Activated CD4-positive, alpha-beta T cell treated with anti-CD3 and anti-CD28 coated beads for 36 hours (primary cell): ENCODE results near the gene RGR. TPM values are rescaled to one million over a fixed set of nuclear protein-coding genes. Genes with fewer than 3 reads are reported as not detected.

Experiments used
- ATAC-seq: fragments of 200-7000 bp; cut with Tn5 transposase; one replicate; pipeline ENCODE4 v1.10.0; 2021; ENCODE audit warnings: mild to moderate bottlenecking, moderate library complexity
- CTCF ChIA-PET: fragments of 350-600 bp; sonication (Branson Sonifier 250); formaldehyde crosslinking; loops from one replicate; lab custom pipeline; 2021; ENCODE audit warnings: antibody characterized with exemption; lab: Charles Lee
- POLR2A ChIA-PET: fragments of 350-600 bp; sonication (Branson Sonifier 250); formaldehyde crosslinking; loops from one replicate; lab custom pipeline; 2021; ENCODE audit warnings: antibody characterized with exemption, inconsistent platforms; lab: Charles Lee
- DNase-seq: peaks from one replicate; pipeline ENCODE4 v3.0.0-alpha.2; 2020
- H3K27ac Mint-ChIP-seq: one replicate; pipeline ENCODE4 v1.8.0; 2021; ENCODE audit warnings: mixed read lengths
- H3K27me3 Mint-ChIP-seq: one replicate; pipeline ENCODE4 v1.8.0; 2021; ENCODE audit warnings: mixed read lengths
- H3K36me3 Mint-ChIP-seq: one replicate; pipeline ENCODE4 v1.8.0; 2021; ENCODE audit warnings: low read depth, mixed read lengths
- H3K4me1 Mint-ChIP-seq: one replicate; pipeline ENCODE4 v1.8.0; 2021; ENCODE audit warnings: mixed read lengths
- H3K4me3 Mint-ChIP-seq: one replicate; pipeline ENCODE4 v1.8.0; 2021; ENCODE audit warnings: mild to moderate bottlenecking, moderate library complexity, mixed read lengths
- H3K9me3 Mint-ChIP-seq: one replicate; pipeline ENCODE4 v1.8.0; 2021; ENCODE audit warnings: low read depth, mixed read lengths
- intact Hi-C, 2 experiments: fragments of 100-400 bp; cut with DNase I in 1 of 2; cut with micrococcal nuclease in 1 of 2; formaldehyde crosslinking; loops; one replicate each; pipeline versions ENCODE4 v1.14.2 to v1.15.1; 2022 to 2024; cut with DNase I, micrococcal nuclease
- total RNA-seq, 2 experiments: library from RNA; stranded (reverse); gene quantifications; one replicate each; pipeline ENCODE4 v1.2.3, GENCODE V29; 2021

Gene RGR
- total RNA-seq, 2 experiments from 2014 or later = not detected

DNA sequence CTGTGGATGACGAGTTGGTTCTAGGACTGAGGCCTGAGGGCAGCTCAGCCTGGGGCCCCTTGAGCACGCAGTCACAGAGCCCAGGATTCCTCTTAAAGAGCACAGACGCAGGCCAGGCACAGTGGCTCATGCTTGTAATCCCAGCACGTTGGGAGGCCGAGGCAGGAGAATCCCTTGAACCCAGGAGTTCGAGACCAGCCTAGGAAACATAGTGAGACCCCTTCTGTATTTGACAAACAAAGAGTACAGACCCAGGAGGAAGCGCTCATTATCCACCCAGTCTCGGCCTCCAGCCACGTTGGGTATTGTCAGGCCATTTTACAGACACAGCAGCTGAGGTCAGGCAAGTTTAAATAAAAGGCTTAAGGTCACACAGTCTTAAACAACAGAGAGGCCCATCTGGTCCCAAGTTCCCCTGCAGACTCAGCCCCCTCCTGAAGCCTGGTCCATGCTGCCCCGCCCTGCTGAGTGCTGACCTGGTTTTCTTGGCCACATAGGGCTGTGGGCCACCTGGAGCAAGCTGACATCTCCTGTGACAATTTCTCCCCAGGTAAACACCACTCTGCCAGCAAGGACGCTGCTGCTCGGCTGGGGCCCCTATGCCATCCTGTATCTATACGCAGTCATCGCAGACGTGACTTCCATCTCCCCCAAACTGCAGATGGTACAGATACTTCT, 12.6 kb downstream of the RGR start:
- Mint-ChIP-seq H3K9me3 (no peaks in the 10 kb centered on the region), H3K36me3 (no peaks in the 10 kb centered on the region), H3K4me3 (no peak overlapping the region), H3K27me3 (peaks cover 9% of the 10 kb centered on the region), H3K4me1 (peaks cover 5% of the 10 kb centered on the region), H3K27ac (no peak overlapping the region)
- intact Hi-C loops = loop anchor here in 1 of 2 experiments (5.0 kb wide), 1 partner anchor 110 kb away; no protein-coding TSS in a partner anchor
- ChIA-PET POLR2A (interaction anchor here (1.0 kb wide), 1 partner anchor 104 kb away, joined by 3 read pairs; no protein-coding TSS in a partner anchor), CTCF (interaction anchor here (0.6 to 2.3 kb wide), 15 partner anchors 9 to 316 kb away, joined by 3 to 13 read pairs (median 4); no protein-coding TSS in a partner anchor)
- ATAC-seq = no peak
- DNase-seq = no peak

DNA sequence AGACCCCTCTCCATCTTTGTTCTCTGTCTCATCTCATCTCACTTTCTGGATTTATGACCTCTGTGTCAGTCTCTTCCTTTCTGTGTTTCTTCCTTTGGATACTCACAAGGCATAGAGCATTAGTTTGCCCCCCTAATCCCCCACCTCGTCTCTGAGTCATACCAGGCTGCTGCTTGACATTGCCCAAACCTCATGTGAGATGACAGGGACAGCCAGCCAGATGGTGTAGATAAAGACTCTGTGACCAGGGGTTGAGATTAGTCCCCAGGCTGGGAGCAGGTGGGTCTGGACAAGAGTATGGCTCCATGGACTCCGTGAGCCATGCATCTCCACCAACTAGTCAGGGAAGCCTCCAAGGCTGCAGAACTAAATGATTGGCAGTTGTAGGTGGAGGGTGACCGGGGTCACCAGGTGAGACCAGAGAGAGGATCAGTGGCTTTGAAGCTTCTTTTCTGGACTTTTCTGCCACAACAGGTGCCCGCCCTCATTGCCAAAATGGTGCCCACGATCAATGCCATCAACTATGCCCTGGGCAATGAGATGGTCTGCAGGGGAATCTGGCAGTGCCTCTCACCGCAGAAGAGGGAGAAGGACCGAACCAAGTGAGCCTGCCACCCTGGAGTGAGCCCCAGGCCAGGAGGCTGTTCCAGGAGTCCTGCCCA, 13.3 kb downstream of the RGR start:
- Mint-ChIP-seq H3K4me3 (no peak overlapping the region), H3K4me1 (peaks cover 5% of the 10 kb centered on the region), H3K9me3 (no peaks in the 10 kb centered on the region), H3K27ac (no peak overlapping the region), H3K36me3 (no peaks in the 10 kb centered on the region), H3K27me3 (peaks cover 11% of the 10 kb centered on the region)
- no peak for DNase-seq
- POLR2A ChIA-PET = no interaction called here
- CTCF ChIA-PET = interaction anchor here (0.7 to 2.3 kb wide), 3 partner anchors 10 to 175 kb away, joined by 3 to 10 read pairs (median 3); no protein-coding TSS in a partner anchor
- intact Hi-C loops = loop anchor here in 1 of 2 experiments (5.0 kb wide), 1 partner anchor 111 kb away; no protein-coding TSS in a partner anchor
- ATAC-seq = no peak

GRCh38 chr10:84261236-84261915, 16.5 kb downstream of the RGR start:
- Mint-ChIP-seq H3K4me3 (no peak overlapping the region), H3K27ac (no peak overlapping the region)
- intact Hi-C loops = loop anchor here in 1 of 2 experiments (10.0 kb wide), 1 partner anchor 453 kb away; no protein-coding TSS in a partner anchor

DNA sequence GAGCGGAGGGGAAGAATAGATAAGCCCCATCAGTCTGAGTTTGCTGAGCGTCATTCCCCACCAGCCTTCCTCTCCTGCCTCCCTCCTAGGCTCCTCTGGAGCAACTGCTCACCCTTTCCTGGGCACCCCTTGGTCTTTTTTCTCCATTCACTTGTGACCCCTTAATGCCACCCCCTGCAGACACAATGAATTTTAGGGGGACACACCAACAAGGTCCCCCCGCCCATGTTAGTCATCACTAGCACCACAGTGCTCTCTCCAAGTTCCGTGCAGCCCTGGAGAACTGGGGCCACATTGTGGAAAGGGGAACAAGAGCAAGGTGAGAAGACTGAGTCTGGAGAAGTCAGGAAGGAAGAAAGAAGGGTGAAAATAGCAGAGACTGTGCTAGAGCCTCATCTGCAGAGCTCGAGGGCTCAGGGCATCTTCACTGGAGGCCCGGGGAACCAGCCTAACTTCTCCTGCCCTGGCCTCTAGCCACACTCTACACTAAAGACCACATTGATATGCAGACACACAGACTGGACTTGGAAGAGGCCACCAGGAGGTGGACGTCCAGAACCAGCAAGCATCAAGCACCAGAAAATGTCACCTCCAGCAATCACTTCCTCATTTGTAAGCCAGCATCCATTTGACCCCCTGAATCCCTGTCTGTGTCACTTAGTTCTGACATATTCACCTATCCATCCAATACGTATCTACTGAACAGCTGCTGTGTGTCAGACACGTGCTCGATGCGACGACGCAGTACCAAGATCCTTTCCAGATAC, 17.5 kb downstream of the RGR start:
- no peaks in the 10 kb centered on the region for H3K36me3 Mint-ChIP-seq
- CTCF ChIA-PET = interaction anchor here (1.0 to 12.1 kb wide), 5 partner anchors 12 to 275 kb away, joined by 3 to 231 read pairs (median 3); partner anchors contain the start of gene GHITM
- H3K4me1 Mint-ChIP-seq = peaks cover 10% of the 10 kb centered on the region
- DNase-seq = no peak
- H3K27ac Mint-ChIP-seq = no peak overlapping the region
- no peaks in the 10 kb centered on the region for H3K9me3 Mint-ChIP-seq
- no peak for ATAC-seq
- POLR2A ChIA-PET = no interaction called here
- intact Hi-C loops = loop anchor here in 1 of 2 experiments (10.0 kb wide), 1 partner anchor 452 kb away; no protein-coding TSS in a partner anchor
- peaks cover 12% of the 10 kb centered on the region for H3K27me3 Mint-ChIP-seq
- H3K4me3 Mint-ChIP-seq = no peak overlapping the region

More at GRCh38 chr10:84261236-84261915, 16.5 kb downstream of the RGR start:
- POLR2A ChIA-PET = no interaction called here
- ATAC-seq (no peak), DNase-seq (no peak)
- H3K9me3 Mint-ChIP-seq = no peaks in the 10 kb centered on the region
- H3K4me1 Mint-ChIP-seq = peaks cover 10% of the 10 kb centered on the region
- H3K27me3 Mint-ChIP-seq = peaks cover 16% of the 10 kb centered on the region
- no peaks in the 10 kb centered on the region for H3K36me3 Mint-ChIP-seq
- CTCF ChIA-PET = interaction anchor here (12.1 kb wide), 1 partner anchor 276 kb away, joined by 231 read pairs; no protein-coding TSS in a partner anchor

DNA sequence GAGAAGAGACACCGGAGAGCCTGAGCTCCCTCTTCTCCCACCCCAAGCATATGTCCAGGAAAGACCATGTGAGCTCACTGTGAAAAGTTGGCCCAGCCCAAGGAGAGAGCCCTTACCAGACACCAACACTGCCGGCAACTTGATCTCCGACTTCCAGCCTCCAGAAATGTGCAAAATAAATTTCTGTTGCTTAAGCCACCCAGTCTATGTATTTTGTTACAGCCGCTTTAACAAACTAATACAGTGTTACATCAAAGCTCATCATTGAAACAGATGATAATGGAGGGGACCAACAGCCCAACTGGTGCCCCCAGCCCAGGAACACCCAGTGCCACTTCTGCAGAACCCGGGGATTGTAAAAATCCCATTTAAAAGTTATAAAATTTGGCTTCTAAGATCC, 18.9 kb downstream of the RGR start:
- intact Hi-C loops = loop anchor here (1.0 to 10.0 kb wide), 3 partner anchors 112 to 451 kb away; no protein-coding TSS in a partner anchor
- Mint-ChIP-seq H3K36me3 (no peaks in the 10 kb centered on the region), H3K27me3 (peaks cover 8% of the 10 kb centered on the region), H3K9me3 (no peaks in the 10 kb centered on the region), H3K4me3 (no peak overlapping the region), H3K4me1 (peaks cover 19% of the 10 kb centered on the region), H3K27ac (no peak overlapping the region)
- ATAC-seq (no peak), DNase-seq (no peak)
- CTCF ChIA-PET = interaction anchor here (0.6 to 12.1 kb wide), 17 partner anchors 13 to 639 kb away, joined by 3 to 231 read pairs (median 4); no protein-coding TSS in a partner anchor
- POLR2A ChIA-PET = no interaction called here

- H3K4me3 Mint-ChIP-seq = no peak overlapping the region
- no peaks in the 10 kb centered on the region for H3K9me3 Mint-ChIP-seq
- peak; percentile 80 for ATAC-seq
- POLR2A ChIA-PET = interaction anchor here (0.8 kb wide), 1 partner anchor 276 kb away, joined by 3 read pairs; no protein-coding TSS in a partner anchor
- DNase-seq = peak; percentile 86
- CTCF ChIA-PET = interaction anchor here (0.5 to 12.1 kb wide), 21 partner anchors 12 to 638 kb away, joined by 3 to 231 read pairs (median 3); partner anchors contain the start of gene CCSER2
- H3K27ac Mint-ChIP-seq = no peak overlapping the region
- intact Hi-C loops = loop anchor here (1.0 to 10.0 kb wide), 4 partner anchors 43 to 450 kb away; no protein-coding TSS in a partner anchor
- H3K4me1 Mint-ChIP-seq = peaks cover 27% of the 10 kb centered on the region
- H3K27me3 Mint-ChIP-seq = peaks cover 10% of the 10 kb centered on the region
- H3K36me3 Mint-ChIP-seq = no peaks in the 10 kb centered on the region
Measured at GRCh38 chr10:84264611-84265141, 19.8 kb downstream of the RGR start.

GRCh38 chr10:84265418-84265817, 20.6 kb downstream of the RGR start:
- DNase-seq = no peak
- H3K27ac Mint-ChIP-seq = no peak overlapping the region
- no peaks in the 10 kb centered on the region for H3K36me3 Mint-ChIP-seq
- no peak overlapping the region for H3K4me3 Mint-ChIP-seq
- no peaks in the 10 kb centered on the region for H3K9me3 Mint-ChIP-seq
- ChIA-PET CTCF (interaction anchor here (0.7 to 12.1 kb wide), 11 partner anchors 9 to 285 kb away, joined by 3 to 231 read pairs (median 6); partner anchors contain the start of gene CCSER2), POLR2A (no interaction called here)
- no peak for ATAC-seq
- peaks cover 32% of the 10 kb centered on the region for H3K4me1 Mint-ChIP-seq
- intact Hi-C loops = loop anchor here (5.0 to 10.0 kb wide), 2 partner anchors 42 to 449 kb away; no protein-coding TSS in a partner anchor
- H3K27me3 Mint-ChIP-seq = peaks cover 10% of the 10 kb centered on the region

DNA sequence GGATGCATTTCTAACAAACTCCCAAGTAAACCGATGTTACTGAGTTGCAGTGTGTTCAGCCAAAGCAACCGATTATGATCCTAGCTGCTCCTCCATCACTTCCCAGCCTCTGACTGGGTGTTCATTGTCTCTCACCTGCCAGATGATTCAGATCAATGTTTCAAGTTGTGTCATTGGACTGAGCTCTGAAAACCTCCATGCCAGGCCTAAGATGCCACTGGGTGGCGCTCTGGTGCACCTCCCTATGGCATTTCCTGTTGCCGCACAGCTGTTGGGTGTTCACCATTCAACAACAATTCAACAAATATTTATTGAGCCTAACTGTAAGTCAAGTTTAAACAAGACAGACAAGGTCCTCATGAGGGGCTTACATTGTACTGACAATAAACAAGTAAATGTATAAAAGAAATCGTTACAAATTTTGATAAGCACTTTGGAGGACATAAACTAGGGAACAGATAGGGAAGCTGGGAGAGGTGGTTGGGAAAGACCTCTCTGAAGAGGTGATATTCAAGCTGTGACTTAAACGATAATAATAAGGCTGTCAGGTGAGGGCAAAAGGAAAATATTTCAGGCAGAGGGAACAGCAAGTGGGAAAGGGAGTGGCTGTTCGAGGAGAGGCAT, 22.8 kb downstream of the RGR start:
- POLR2A ChIA-PET = interaction anchor here (0.6 to 1.3 kb wide), 6 partner anchors 26 to 70 kb away, joined by 3 to 6 read pairs (median 4); partner anchors contain the start of gene CCSER2
- Mint-ChIP-seq H3K4me3 (no peak overlapping the region), H3K27me3 (peaks cover 10% of the 10 kb centered on the region), H3K27ac (peak overlapping the region; percentile 52), H3K9me3 (no peaks in the 10 kb centered on the region), H3K4me1 (peaks cover 35% of the 10 kb centered on the region), H3K36me3 (no peaks in the 10 kb centered on the region)
- DNase-seq = peak; percentile 94
- intact Hi-C loops = loop anchor here (1.0 to 10.0 kb wide), 4 partner anchors 39 to 447 kb away; partner anchors contain the start of gene CCSER2 (in 2 of the 2)
- ATAC-seq = peak; percentile 92
- CTCF ChIA-PET = interaction anchor here (0.6 to 12.1 kb wide), 44 partner anchors 9 to 725 kb away, joined by 3 to 231 read pairs (median 6); partner anchors contain the start of gene CCSER2

GRCh38 chr10:84269162-84269561, 24.3 kb downstream of the RGR start:
- POLR2A ChIA-PET = no interaction called here
- no peak overlapping the region for H3K27ac Mint-ChIP-seq
- H3K4me1 Mint-ChIP-seq = peaks cover 35% of the 10 kb centered on the region
- H3K36me3 Mint-ChIP-seq = no peaks in the 10 kb centered on the region
- CTCF ChIA-PET = interaction anchor here (0.6 to 12.1 kb wide), 11 partner anchors 10 to 268 kb away, joined by 3 to 231 read pairs (median 4); no protein-coding TSS in a partner anchor
- no peaks in the 10 kb centered on the region for H3K9me3 Mint-ChIP-seq
- intact Hi-C loops = loop anchor here (5.0 to 10.0 kb wide), 2 partner anchors 38 to 446 kb away; no protein-coding TSS in a partner anchor
- ATAC-seq (no peak), DNase-seq (no peak)
- H3K27me3 Mint-ChIP-seq = peaks cover 4% of the 10 kb centered on the region
- no peak overlapping the region for H3K4me3 Mint-ChIP-seq
